Measurements from ENCODE around the gene RPS24. TPM values are rescaled to one million over a fixed set of nuclear protein-coding genes. Genes with fewer than 3 reads are reported as not detected.
"Not testable (repeated sequence)": the region's sequence is repeated elsewhere in the genome, so short reads cannot be mapped to it uniquely, and the experiment has no call there.

The RPS24 gene
- total RNA-seq, 1 donor from 2014 or later: 1,836 TPM

- no peaks in the 10 kb centered on the region for H3K36me3 Mint-ChIP-seq
- H3K27me3 Mint-ChIP-seq: no peaks in the 10 kb centered on the region
- H3K9me3 Mint-ChIP-seq: no peaks in the 10 kb centered on the region
- no peak overlapping the region for H3K27ac Mint-ChIP-seq
- H3K4me3 Mint-ChIP-seq: no peak overlapping the region
- TF ChIP-seq CTCF (conservative IDR thresholded peaks at IDR 0.05): no peak
- no peak for DNase-seq (ENCODE audit: extremely low spot score, unreplicated experiment)
- peaks cover 4% of the 10 kb centered on the region for H3K4me1 Mint-ChIP-seq (ENCODE audit: unreplicated experiment)
These were observed 28.6 kb downstream of the RPS24 start for GRCh38 chr10:78062296-78062695.

- Mint-ChIP-seq H3K36me3 (no peaks in the 10 kb centered on the region), H3K27ac (no peak overlapping the region)
These were observed 29.6 kb downstream of the RPS24 start for GRCh38 chr10:78063236-78063635.

GRCh38 chr10:78064919-78065318, 31.3 kb downstream of the RPS24 start:
- H3K4me1 Mint-ChIP-seq (ENCODE audit: unreplicated experiment); H3K36me3 Mint-ChIP-seq; H3K4me3 Mint-ChIP-seq; H3K27me3 Mint-ChIP-seq; DNase-seq (ENCODE audit: extremely low spot score, unreplicated experiment); H3K9me3 Mint-ChIP-seq; H3K27ac Mint-ChIP-seq: not testable (repeated sequence)

More at GRCh38 chr10:78063236-78063635, 29.6 kb downstream of the RPS24 start:
- no peak for DNase-seq (ENCODE audit: extremely low spot score, unreplicated experiment)
- Mint-ChIP-seq H3K27me3 (no peaks in the 10 kb centered on the region), H3K4me1 (ENCODE audit: unreplicated experiment) (peaks cover 4% of the 10 kb centered on the region), H3K4me3 (no peak overlapping the region), H3K9me3 (no peaks in the 10 kb centered on the region)
- TF ChIP-seq CTCF (conservative IDR thresholded peaks at IDR 0.05): no peak

GRCh38 chr10:78065611-78066010, 31.9 kb downstream of the RPS24 start:
- Mint-ChIP-seq H3K36me3 (no peaks in the 10 kb centered on the region), H3K27ac (no peak overlapping the region), H3K27me3 (no peaks in the 10 kb centered on the region), H3K4me3 (no peak overlapping the region), H3K9me3 (no peaks in the 10 kb centered on the region), H3K4me1 (ENCODE audit: unreplicated experiment) (peaks cover 4% of the 10 kb centered on the region)
- DNase-seq (ENCODE audit: extremely low spot score, unreplicated experiment): no peak
- TF ChIP-seq CTCF (conservative IDR thresholded peaks at IDR 0.05): no peak

- Mint-ChIP-seq H3K36me3 (no peaks in the 10 kb centered on the region), H3K4me1 (ENCODE audit: unreplicated experiment) (peaks cover 4% of the 10 kb centered on the region), H3K4me3 (no peak overlapping the region), H3K9me3 (no peaks in the 10 kb centered on the region), H3K27me3 (no peaks in the 10 kb centered on the region), H3K27ac (no peak overlapping the region)
- no peak for TF ChIP-seq CTCF (conservative IDR thresholded peaks at IDR 0.05)
- DNase-seq (ENCODE audit: extremely low spot score, unreplicated experiment): no peak
These were observed 32.3 kb downstream of the RPS24 start for GRCh38 chr10:78066012-78066411.

- Mint-ChIP-seq H3K36me3 (no peaks in the 10 kb centered on the region), H3K27me3 (no peaks in the 10 kb centered on the region), H3K4me1 (ENCODE audit: unreplicated experiment) (peaks cover 4% of the 10 kb centered on the region), H3K4me3 (no peak overlapping the region), H3K9me3 (no peaks in the 10 kb centered on the region), H3K27ac (no peak overlapping the region)
- no peak for DNase-seq (ENCODE audit: extremely low spot score, unreplicated experiment)
- TF ChIP-seq CTCF (conservative IDR thresholded peaks at IDR 0.05): no peak
These were observed 33.2 kb downstream of the RPS24 start for GRCh38 chr10:78066728-78067430.
